A549 (cell line): Measurements from ENCODE around the gene PRRX1.

Experiments used
- CEBPB ChIP-seq, 2 experiments: fragments of >200 bp in 1 of 2; sonication (Bioruptor Twin) in 1 of 2; formaldehyde crosslinking in 1 of 2; IDR thresholded peaks; 2 replicates each; pipeline ENCODE4 v1.6.1; 2012 to 2016
- CHD2 ChIP-seq: fragments of 150-350 bp; IDR thresholded peaks from 2 replicates; pipeline ENCODE4 v1.6.1; 2014; ENCODE audit warnings: low read length; ENCODE audit not compliant: partially characterized antibody
- CHD4 ChIP-seq: fragments of 200-600 bp; sonication (generic); IDR thresholded peaks from 2 replicates; pipeline ENCODE4 v1.6.1; 2016; ENCODE audit warnings: antibody characterized with exemption, mild to moderate bottlenecking, borderline replicate concordance
- EP300 ChIP-seq, 2 experiments: fragments of >200 bp; sonication (Bioruptor Twin); formaldehyde crosslinking; IDR thresholded peaks; 2 replicates in 1 of 2; 3 replicates in 1 of 2; pipeline ENCODE4 v1.6.1; 2016 to 2017
- JUN ChIP-seq, 2 experiments: fragments of >200 bp; sonication (Bioruptor Twin); formaldehyde crosslinking; IDR thresholded peaks; 2 replicates in 1 of 2; 3 replicates in 1 of 2; pipeline ENCODE4 v1.6.1; 2016 to 2017
- MAZ ChIP-seq: fragments of 150-350 bp; IDR thresholded peaks from 2 replicates; pipeline ENCODE4 v1.6.1; 2014; ENCODE audit warnings: antibody characterized with exemption, low read depth, low read length, borderline replicate concordance
- POLR2A ChIP-seq: IDR thresholded peaks from 2 replicates; pipeline ENCODE4 v1.6.1; 2012; ENCODE audit warnings: mild to moderate bottlenecking, low read length
- RCOR1 ChIP-seq: fragments of 150-350 bp; IDR thresholded peaks from 2 replicates; pipeline ENCODE4 v1.6.1; 2014; ENCODE audit warnings: antibody characterized with exemption, low read length, low read depth
- TP53 ChIP-seq: fragments of 250-450 bp; sonication (Bioruptor Pico); IDR thresholded peaks from 2 replicates; pipeline ENCODE4 v1.5.0; 2021; ENCODE audit warnings: mild to moderate bottlenecking, moderate library complexity
- TF ChIP-seq, protein P1 (sequence below): IDR thresholded peaks from 2 replicates; pipeline ENCODE4 v1.6.1; 2012; ENCODE audit warnings: low read depth, borderline replicate concordance
- TF ChIP-seq, protein P2 (sequence below): fragments of 250-450 bp; sonication (Bioruptor Pico); IDR thresholded peaks from 2 replicates; pipeline ENCODE4 v1.5.0; 2021; ENCODE audit warnings: mild to moderate bottlenecking, moderate library complexity, borderline replicate concordance
- TF ChIP-seq, protein P3 (sequence below): fragments of 450-650 bp; IDR thresholded peaks from 2 replicates; pipeline ENCODE4 v1.6.1; 2014; ENCODE audit warnings: antibody characterized with exemption
- TF ChIP-seq, protein P4 (sequence below): fragments of >200 bp; sonication (Bioruptor Twin); formaldehyde crosslinking; IDR thresholded peaks from 3 replicates; pipeline ENCODE4 v1.5.1; 2016
- TF ChIP-seq, protein P5 (sequence below): fragments of >200 bp; sonication (Bioruptor Twin); formaldehyde crosslinking; IDR thresholded peaks from 3 replicates; pipeline ENCODE4 v1.6.1; 2016

DNA sequence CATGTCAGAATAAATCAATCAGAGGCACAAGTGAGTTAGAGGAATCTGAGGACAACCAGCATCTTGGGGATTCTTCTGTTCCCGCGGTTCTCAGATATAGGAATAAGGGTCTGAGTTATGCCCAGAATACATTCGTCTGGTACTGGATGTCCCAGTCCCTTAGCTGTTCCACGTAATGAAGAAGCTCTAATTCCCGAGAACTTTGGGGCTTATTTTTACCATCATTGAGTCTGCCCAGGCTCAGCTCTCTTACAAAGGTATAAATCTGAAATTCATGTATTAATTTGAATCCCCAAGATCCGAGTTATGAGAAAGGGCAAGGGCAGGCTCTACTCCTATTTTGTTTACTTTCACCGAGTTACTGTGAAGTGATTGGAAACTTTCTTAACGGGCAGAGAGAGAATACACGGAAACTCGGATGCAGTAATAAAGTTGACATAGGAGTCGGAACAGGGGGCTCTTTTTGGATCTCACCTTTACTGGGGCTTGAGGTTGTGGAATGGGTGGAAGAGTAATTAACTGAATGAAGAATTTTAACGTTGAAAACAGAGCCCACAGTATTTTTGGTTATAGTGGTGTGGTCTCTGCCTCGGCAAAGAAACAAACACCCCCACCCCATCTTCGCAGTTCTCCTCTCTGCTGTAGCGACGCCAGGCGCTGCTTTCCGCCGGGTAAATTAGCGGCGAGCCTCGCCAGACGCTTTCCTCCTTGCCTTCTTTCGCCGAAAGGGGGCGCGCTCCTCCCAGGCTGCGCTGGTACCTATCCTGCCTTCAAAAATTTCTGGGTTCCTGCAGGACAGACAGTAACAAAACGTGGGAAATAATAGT lies 7.1 kb downstream of the PRRX1 start:
- no peak for TF ChIP-seq MAZ
- no peak for TF ChIP-seq POLR2A
- TF ChIP-seq, protein P1, sequence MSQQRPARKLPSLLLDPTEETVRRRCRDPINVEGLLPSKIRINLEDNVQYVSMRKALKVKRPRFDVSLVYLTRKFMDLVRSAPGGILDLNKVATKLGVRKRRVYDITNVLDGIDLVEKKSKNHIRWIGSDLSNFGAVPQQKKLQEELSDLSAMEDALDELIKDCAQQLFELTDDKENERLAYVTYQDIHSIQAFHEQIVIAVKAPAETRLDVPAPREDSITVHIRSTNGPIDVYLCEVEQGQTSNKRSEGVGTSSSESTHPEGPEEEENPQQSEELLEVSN: no peak
- TF ChIP-seq RCOR1: no peak
- TF ChIP-seq, protein P2, sequence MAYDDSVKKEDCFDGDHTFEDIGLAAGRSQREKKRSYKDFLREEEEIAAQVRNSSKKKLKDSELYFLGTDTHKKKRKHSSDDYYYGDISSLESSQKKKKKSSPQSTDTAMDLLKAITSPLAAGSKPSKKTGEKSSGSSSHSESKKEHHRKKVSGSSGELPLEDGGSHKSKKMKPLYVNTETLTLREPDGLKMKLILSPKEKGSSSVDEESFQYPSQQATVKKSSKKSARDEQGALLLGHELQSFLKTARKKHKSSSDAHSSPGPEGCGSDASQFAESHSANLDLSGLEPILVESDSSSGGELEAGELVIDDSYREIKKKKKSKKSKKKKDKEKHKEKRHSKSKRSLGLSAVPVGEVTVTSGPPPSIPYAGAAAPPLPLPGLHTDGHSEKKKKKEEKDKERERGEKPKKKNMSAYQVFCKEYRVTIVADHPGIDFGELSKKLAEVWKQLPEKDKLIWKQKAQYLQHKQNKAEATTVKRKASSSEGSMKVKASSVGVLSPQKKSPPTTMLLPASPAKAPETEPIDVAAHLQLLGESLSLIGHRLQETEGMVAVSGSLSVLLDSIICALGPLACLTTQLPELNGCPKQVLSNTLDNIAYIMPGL (CRISPR knock-in tag): no peak
- TF ChIP-seq CHD2: no peak
- TF ChIP-seq JUN (IDR thresholded peaks at IDR 0.05): no peak
- TF ChIP-seq, protein P3, sequence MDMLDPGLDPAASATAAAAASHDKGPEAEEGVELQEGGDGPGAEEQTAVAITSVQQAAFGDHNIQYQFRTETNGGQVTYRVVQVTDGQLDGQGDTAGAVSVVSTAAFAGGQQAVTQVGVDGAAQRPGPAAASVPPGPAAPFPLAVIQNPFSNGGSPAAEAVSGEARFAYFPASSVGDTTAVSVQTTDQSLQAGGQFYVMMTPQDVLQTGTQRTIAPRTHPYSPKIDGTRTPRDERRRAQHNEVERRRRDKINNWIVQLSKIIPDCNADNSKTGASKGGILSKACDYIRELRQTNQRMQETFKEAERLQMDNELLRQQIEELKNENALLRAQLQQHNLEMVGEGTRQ: no peak
- TF ChIP-seq CEBPB (IDR thresholded peaks at IDR 0.05): no peak
- TF ChIP-seq, protein P4, sequence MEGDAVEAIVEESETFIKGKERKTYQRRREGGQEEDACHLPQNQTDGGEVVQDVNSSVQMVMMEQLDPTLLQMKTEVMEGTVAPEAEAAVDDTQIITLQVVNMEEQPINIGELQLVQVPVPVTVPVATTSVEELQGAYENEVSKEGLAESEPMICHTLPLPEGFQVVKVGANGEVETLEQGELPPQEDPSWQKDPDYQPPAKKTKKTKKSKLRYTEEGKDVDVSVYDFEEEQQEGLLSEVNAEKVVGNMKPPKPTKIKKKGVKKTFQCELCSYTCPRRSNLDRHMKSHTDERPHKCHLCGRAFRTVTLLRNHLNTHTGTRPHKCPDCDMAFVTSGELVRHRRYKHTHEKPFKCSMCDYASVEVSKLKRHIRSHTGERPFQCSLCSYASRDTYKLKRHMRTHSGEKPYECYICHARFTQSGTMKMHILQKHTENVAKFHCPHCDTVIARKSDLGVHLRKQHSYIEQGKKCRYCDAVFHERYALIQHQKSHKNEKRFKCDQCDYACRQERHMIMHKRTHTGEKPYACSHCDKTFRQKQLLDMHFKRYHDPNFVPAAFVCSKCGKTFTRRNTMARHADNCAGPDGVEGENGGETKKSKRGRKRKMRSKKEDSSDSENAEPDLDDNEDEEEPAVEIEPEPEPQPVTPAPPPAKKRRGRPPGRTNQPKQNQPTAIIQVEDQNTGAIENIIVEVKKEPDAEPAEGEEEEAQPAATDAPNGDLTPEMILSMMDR: peak; percentile 21; the same call in 2 of the 3 replicates
- TF ChIP-seq, protein P5, sequence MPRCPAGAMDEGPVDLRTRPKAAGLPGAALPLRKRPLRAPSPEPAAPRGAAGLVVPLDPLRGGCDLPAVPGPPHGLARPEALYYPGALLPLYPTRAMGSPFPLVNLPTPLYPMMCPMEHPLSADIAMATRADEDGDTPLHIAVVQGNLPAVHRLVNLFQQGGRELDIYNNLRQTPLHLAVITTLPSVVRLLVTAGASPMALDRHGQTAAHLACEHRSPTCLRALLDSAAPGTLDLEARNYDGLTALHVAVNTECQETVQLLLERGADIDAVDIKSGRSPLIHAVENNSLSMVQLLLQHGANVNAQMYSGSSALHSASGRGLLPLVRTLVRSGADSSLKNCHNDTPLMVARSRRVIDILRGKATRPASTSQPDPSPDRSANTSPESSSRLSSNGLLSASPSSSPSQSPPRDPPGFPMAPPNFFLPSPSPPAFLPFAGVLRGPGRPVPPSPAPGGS: no peak
- TF ChIP-seq TP53 (CRISPR knock-in tag): no peak
- no peak for TF ChIP-seq EP300 (IDR thresholded peaks at IDR 0.05)
- TF ChIP-seq CHD4: no peak
